Astrocyte (in vitro differentiated cells and primary cell): ENCODE results near the gene LYSET.
"Not testable (repeated sequence)": the region's sequence is repeated elsewhere in the genome, so short reads cannot be mapped to it uniquely, and the experiment has no call there.

Experiments
- EZH2 ChIP-seq: IDR thresholded peaks from 2 replicates; pipeline ENCODE4 v1.6.1; 2012; ENCODE audit warnings: mild to moderate bottlenecking, low read length, inconsistent platforms; ENCODE audit not compliant: insufficient read depth
- TF ChIP-seq, protein P1 (sequence below): IDR thresholded peaks from 2 replicates; pipeline ENCODE4 v1.5.1; 2011; ENCODE audit warnings: low read depth, mild to moderate bottlenecking, inconsistent platforms, low read length, moderate library complexity; ENCODE audit not compliant: insufficient read depth

DNA sequence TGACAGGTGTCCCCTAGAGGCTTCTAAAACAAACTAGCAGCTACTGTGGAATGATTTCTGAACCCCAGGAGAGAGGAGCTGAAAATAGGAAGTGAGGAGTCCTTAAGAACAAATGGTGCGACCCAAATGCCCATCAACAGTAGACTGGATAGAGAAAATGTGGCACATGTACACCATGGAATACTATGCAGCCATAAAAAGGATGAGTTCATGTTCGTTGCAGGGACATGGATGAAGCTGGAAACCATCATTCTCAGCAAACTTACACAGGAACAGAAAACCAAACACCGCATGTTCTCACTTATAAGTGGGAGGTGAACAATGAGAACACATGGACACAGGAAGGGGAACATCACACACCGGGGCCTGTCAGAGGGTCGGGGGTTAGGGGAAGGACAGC, 48.0 kb downstream of the LYSET start:
- TF ChIP-seq, protein P1, sequence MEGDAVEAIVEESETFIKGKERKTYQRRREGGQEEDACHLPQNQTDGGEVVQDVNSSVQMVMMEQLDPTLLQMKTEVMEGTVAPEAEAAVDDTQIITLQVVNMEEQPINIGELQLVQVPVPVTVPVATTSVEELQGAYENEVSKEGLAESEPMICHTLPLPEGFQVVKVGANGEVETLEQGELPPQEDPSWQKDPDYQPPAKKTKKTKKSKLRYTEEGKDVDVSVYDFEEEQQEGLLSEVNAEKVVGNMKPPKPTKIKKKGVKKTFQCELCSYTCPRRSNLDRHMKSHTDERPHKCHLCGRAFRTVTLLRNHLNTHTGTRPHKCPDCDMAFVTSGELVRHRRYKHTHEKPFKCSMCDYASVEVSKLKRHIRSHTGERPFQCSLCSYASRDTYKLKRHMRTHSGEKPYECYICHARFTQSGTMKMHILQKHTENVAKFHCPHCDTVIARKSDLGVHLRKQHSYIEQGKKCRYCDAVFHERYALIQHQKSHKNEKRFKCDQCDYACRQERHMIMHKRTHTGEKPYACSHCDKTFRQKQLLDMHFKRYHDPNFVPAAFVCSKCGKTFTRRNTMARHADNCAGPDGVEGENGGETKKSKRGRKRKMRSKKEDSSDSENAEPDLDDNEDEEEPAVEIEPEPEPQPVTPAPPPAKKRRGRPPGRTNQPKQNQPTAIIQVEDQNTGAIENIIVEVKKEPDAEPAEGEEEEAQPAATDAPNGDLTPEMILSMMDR, result not testable (repeated sequence)
- TF ChIP-seq EZH2, result not testable (repeated sequence)
